K562 (cell line): ENCODE measurements around the gene FUZ. TPM values are rescaled to one million over a fixed set of nuclear protein-coding genes. Genes with fewer than 3 reads are reported as not detected.

Source experiments
- CHD1 ChIP-seq: fragments of 200-600 bp; sonication (generic); IDR thresholded peaks from one replicate; pipeline ENCODE4 v1.6.1; 2012; ENCODE audit warnings: mild to moderate bottlenecking, moderate library complexity, low read length, inconsistent platforms
- CREM ChIP-seq: IDR thresholded peaks from 2 replicates; pipeline ENCODE4 v1.6.1; 2014; ENCODE audit warnings: antibody characterized with exemption, low read depth
- EZH2 ChIP-seq: IDR thresholded peaks from 2 replicates; pipeline ENCODE4 v1.6.1; 2012; ENCODE audit warnings: low read depth, mild to moderate bottlenecking, inconsistent platforms, low read length, borderline replicate concordance
- GATAD2A ChIP-seq: fragments of 450-650 bp; IDR thresholded peaks from 2 replicates; pipeline ENCODE4 v1.6.1; 2017
- GTF2B ChIP-seq: IDR thresholded peaks from 2 replicates; pipeline ENCODE4 v1.6.1; 2011; ENCODE audit not compliant: insufficient read length; ENCODE audit errors: extremely low read depth
- MLX ChIP-seq, 2 experiments: fragments of 450-650 bp in 1 of 2; sonication (generic) in 1 of 2; formaldehyde crosslinking; conservative IDR thresholded peaks; 2 replicates each; pipeline versions ENCODE4 v1.4.0 to v1.8.1; 2020 to 2022; ENCODE audit warnings: mild to moderate bottlenecking in 1 of 2, missing genetic modification reagents in 1 of 2
- POLR2B ChIP-seq: fragments of 450-650 bp; IDR thresholded peaks from 2 replicates; pipeline ENCODE4 v1.6.1; 2018; ENCODE audit warnings: low read depth; ENCODE audit not compliant: partially characterized antibody
- PPARD ChIP-seq: fragments of 250-450 bp; sonication (Bioruptor Pico); IDR thresholded peaks from 2 replicates; pipeline ENCODE4 v1.8.0; 2022; ENCODE audit warnings: inconsistent platforms, mild to moderate bottlenecking, moderate library complexity
- RBBP5 ChIP-seq: fragments of 200-600 bp; sonication (generic); IDR thresholded peaks from 2 replicates; pipeline ENCODE4 v1.6.1; 2012; ENCODE audit warnings: borderline replicate concordance, mild to moderate bottlenecking, low read length, control low read depth, inconsistent platforms; ENCODE audit not compliant: insufficient read depth, poor library complexity, severe bottlenecking
- RERE ChIP-seq: sonication (generic); formaldehyde crosslinking; IDR thresholded peaks from 2 replicates; pipeline ENCODE4 v1.8.0; 2023; ENCODE audit warnings: missing genetic modification reagents, mild to moderate bottlenecking, borderline replicate concordance
- SAFB ChIP-seq: fragments of 200-400 bp; formaldehyde crosslinking; IDR thresholded peaks from 2 replicates; pipeline ENCODE4 v1.6.1; 2017; ENCODE audit warnings: low read depth, low read length, borderline replicate concordance
- SMARCB1 ChIP-seq: IDR thresholded peaks from 2 replicates; pipeline ENCODE4 v1.6.1; 2011; ENCODE audit warnings: improper control_type of control experiment, low read depth; ENCODE audit not compliant: insufficient read length
- SOX6 ChIP-seq: fragments of 450-650 bp; IDR thresholded peaks from 2 replicates; pipeline ENCODE4 v1.6.1; 2014; ENCODE audit warnings: mild to moderate bottlenecking
- SP2 ChIP-seq: IDR thresholded peaks from 2 replicates; pipeline ENCODE4 v1.6.1; 2011; ENCODE audit warnings: mild to moderate bottlenecking, low read depth, low read length, moderate library complexity; ENCODE audit not compliant: poor library complexity, severe bottlenecking; ENCODE audit errors: extremely low read depth
- SRSF9 ChIP-seq: fragments of 200-400 bp; formaldehyde crosslinking; IDR thresholded peaks from 2 replicates; pipeline ENCODE4 v1.6.1; 2017; ENCODE audit warnings: low read depth, low read length, borderline replicate concordance
- ZNF592 ChIP-seq: fragments of 450-650 bp; IDR thresholded peaks from 2 replicates; pipeline ENCODE4 v1.6.1; 2017; ENCODE audit warnings: antibody characterized with exemption, mild to moderate bottlenecking
- polyA plus RNA-seq, 8 experiments: library from polyadenylated mRNA; depleted of rRNA in 4 of 8; stranded (reverse) in 5 of 8; unstranded in 3 of 8; fragments of >200 nt; fragmentation: Nextera tagmentation in 2 of 8; fragmentation: Illumina TruSeq in 1 of 8; extraction: Ambion mirVana in 2 of 8; extraction: Trizol in 1 of 8; gene quantifications; 2 replicates each; pipeline versions ENCODE4 v1.2.1 to v1.2.3, GENCODE V29; 2011 to 2014; ENCODE audit warnings: inconsistent platforms in 1 of 8, missing spikeins in 1 of 8
- total RNA-seq, 7 experiments: library from RNA; depleted of rRNA in 6 of 7; stranded (reverse); fragments of >200 nt in 6 of 7; fragmentation: Illumina TruSeq in 2 of 7; extraction: Trizol in 2 of 7; gene quantifications; 2 replicates each; pipeline versions ENCODE4 v1.2.1 to v1.2.3, GENCODE V29; 2011 to 2021; ENCODE audit warnings: low replicate concordance in 1 of 7

Gene FUZ
- total and polyA plus RNA-seq, 9 of the 15 experiments (the other 6 are each of a cell fraction or from before 2014, with no cell fraction given): 0.17 to 7.6 (median 3.6) TPM; not detected in 1

- TF ChIP-seq MLX (CRISPR knock-in tag; conservative IDR thresholded peaks at IDR 0.05) (no peak), EZH2 (no peak), GTF2B (no peak), SOX6 (no peak), PPARD (CRISPR knock-in tag) (no peak), RERE (CRISPR knock-in tag) (no peak), SRSF9 (no peak), SAFB (no peak), SMARCB1 (no peak), CREM (no peak), POLR2B (no peak), RBBP5 (no peak), SP2 (no peak), ZNF592 (no peak), GATAD2A (no peak), CHD1 (no peak)
Measured at GRCh38 chr19:49862391-49863253, 49.5 kb upstream of the FUZ start (continued).
